ENCODE data around the gene RBM45.
"Not testable (repeated sequence)": the region's sequence is repeated elsewhere in the genome, so short reads cannot be mapped to it uniquely, and the experiment has no call there.

The RBM45 gene, protein sequence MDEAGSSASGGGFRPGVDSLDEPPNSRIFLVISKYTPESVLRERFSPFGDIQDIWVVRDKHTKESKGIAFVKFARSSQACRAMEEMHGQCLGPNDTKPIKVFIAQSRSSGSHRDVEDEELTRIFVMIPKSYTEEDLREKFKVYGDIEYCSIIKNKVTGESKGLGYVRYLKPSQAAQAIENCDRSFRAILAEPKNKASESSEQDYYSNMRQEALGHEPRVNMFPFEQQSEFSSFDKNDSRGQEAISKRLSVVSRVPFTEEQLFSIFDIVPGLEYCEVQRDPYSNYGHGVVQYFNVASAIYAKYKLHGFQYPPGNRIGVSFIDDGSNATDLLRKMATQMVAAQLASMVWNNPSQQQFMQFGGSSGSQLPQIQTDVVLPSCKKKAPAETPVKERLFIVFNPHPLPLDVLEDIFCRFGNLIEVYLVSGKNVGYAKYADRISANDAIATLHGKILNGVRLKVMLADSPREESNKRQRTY

DNA sequence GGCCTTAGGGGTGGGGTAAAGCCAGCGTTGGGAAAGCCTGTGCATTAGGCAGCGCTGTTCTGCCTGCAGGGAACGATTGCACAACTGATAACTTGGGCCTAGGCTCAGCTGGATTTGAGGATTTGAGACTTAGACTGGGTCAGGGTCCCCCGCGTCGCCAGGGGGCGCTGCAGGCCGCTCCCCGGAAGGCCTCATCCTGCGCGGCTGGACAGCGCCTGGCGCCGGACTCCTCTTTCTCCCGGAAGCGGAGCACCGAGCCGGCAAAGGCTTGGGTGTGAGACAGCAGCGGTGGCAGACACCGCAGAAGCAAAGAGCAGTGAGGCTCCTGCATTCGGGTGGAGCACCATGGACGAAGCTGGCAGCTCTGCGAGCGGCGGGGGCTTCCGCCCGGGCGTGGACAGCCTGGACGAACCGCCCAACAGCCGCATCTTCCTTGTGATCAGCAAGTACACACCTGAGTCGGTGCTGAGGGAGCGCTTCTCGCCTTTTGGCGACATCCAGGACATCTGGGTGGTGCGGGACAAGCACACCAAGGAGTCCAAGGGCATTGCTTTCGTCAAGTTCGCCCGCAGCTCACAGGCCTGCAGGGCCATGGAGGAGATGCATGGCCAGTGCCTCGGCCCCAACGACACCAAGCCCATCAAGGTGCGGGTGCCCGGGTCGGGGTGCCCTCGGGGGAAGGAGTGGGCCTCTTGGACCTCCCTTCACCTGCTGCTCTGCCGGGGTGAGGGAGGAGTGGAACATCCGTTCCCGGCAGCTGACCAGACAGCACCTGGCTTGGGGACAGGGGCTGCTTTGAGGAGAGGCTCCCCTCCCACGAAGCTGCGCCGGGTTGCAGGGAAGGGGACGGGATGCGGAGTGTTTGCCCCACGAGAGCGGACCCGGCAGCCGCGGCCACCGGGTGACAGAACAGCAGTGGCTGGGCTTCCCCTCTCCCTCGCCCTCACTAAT, at the start of gene RBM45:
TSS of gene RBM45 (plus strand) at position 236 of the 951 bp plus-strand sequence. CDS start at position 346, 110 bp downstream.
- DNase-seq = peak; percentile 92

DNA sequence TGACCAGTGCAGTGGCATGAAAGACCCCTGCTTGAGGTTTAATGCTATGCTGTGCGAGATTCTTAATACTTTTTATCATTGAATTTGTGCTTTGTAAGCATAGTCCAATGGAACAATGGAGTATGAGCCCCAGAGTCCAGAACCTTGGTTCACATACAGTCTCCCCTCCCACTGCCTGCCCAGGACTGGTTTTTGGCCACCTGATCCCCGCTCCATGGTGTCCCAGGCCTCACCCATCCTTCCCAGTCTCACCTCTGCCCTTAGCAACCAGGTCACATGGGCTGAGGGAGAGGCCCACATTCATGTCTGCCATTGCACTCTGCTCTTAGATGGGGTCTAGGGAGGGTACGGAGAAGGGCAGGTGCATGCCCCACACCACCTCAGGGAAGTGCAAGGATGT, 45.9 kb upstream of the RBM45 start:
- no peak for DNase-seq

DNA sequence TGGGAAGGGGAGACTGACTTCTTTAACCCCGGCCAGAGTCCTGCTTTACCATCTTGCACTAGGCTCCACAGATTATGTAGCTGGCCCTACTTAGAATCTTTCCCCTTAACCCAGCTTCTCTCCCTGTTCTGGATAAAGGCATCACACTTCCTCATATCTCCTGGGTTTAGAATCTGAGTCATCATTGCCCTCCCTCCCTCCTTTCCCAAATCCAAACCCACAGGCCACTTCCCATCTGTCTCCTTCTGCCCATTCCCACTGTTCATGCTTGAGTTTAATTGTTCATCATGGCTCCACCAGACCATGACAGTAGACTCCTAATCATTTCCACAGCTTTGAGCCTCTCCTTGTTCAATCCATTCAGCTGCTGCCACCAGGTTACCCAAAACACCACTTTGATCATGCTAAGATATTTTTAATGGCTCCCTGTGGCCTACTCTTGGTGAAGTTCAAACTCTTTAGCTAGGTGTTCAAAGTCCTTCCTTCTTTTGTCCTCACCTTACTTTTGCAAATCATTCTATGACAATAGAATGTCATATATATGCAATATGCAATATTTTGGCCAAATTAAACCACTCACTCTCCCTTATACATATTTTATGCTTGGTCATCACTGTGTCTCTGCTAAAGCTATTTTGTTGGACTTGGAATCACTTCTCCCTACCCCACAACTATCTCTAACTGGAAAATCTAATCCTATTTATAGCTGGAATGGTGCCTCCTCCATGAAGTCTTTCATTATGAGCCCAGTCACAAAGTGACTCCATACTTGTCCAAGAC, 45.2 kb upstream of the RBM45 start:
- no peak for DNase-seq

DNA sequence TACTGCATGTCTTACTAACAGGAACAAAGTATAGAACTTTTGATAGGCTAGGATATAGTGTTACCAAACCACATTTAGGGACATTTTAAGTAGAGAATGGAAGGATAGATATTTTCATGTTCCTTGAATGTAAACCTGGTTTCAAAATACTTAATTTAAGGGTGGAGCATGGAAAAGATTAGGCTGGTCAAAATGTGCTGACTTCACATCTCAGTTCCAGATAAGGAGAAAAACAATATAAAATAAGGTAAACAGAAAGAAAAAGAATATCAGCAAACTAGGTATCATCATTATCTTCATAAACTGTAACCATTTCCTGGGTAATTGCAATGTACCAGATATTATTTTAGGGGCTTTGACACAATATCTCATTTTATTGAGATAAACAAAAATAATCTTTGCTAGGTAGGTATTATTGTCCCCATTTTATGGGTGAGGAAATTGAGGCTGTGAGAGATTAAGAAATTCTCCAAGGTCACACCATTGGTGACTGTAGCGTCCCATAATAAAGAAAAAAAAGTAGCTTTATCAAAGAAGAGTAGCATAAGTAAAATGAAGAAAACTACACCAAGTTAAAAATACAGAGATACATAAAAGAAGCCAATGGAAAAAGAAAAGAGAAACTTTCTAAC, 43.3 kb upstream of the RBM45 start:
- DNase-seq = no peak

DNA sequence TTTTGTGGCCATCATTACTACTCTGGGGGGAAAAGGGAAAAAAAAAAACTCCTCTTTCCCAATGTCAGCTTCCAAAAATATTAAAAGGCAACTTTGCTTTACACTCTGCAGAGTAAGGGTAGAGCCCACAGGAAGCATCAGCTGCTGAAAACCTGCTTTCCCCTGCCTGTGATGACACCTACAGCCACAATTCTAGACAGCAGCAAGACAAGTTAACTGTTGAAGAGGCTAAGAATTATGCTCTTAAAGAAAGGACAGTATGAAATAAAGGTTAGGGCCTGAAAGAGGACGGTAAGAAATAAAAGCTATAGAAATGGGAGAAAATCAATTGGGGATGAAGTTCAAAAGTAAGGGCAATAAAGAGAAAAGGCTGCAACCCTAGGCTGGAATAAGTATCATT, 42.7 kb upstream of the RBM45 start:
- no peak for DNase-seq

DNA sequence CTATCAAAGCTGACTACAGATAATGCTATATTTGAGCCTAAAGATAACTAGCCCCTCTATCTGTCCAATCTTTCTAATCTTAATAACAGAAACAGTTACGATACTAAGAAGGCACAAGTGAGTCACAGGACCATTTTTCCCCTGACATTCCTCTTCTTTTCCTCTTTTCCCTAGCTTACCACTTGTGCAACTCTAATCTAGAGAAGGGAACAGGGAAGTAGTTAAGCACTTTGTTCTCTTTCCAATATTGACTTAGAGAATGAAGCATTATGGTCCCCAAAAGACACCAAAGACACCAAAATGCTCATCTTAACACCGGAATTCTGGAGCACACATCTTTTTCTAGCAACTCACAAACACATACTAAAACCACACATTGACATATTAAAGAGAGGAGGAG, 41.4 kb upstream of the RBM45 start:
- DNase-seq = no peak

DNA sequence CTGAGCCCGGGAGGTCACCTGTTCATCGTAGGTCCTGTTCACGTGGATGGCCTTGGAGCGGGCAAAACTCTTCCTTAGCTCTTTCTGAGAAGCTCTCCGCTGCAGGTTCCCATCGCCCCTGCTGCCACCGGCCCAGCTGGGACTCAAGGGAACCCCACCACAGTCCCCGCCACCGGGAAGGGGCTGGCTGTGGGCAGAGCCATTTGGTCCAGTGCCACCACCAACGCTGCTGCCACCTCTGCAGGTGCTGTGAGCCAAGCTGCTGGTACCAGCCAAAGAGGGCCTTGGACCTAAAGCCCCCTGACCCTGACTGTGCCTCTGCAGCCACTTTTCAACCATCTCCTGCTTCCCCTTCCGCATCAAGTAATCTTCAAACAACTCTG, 40.2 kb upstream of the RBM45 start:
- no peak for DNase-seq

DNA sequence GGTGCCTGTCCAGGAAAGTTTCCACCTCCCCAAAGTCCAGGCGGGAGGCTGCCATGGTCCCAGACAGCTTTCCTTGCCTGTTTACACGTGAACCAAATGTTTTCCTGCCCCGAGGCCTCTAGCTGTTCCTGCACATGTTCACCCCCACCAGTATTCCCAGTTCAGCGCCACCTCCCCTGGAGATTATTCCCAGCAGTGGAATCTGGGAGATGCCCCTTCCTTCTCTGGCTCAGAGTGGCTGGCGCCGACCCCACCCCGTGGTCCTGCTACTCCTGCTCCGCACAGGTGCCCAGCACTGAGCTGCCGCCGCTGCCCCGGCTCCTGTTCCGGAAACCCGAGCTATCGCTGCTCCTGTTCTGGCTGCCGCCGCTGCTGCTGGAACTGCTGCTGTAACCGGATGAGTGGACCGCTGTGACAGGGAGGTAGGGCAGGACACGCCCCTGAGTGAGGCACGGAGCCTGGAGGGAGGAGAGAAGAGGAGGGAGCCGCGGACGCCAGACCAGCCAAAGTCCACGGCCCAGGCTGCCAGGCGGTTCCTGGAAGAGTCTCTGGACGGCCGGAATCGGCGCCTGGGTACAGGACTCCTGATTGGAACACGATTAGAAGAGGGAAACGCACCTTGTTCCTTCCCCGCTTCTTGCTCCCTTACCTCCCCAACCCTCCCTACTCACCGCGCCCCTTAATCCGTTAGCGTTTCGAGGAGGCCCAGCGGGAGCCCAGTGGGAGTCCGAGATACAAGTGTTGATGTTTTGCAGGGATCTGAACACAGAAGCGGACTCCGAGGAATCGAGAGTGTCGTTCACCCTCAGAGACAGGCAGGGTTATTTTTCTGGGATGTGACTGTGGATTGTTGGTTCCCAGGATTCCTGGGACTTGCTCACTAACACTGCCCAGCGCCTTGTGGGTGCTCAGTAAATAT, 39.6 kb upstream of the RBM45 start, which contains the start of gene PDE11A:
TSS of gene PDE11A (minus strand) at position 395 of the 919 bp plus-strand sequence. CDS start at position 55, 340 bp downstream.
- peak; percentile 81 for DNase-seq

DNA sequence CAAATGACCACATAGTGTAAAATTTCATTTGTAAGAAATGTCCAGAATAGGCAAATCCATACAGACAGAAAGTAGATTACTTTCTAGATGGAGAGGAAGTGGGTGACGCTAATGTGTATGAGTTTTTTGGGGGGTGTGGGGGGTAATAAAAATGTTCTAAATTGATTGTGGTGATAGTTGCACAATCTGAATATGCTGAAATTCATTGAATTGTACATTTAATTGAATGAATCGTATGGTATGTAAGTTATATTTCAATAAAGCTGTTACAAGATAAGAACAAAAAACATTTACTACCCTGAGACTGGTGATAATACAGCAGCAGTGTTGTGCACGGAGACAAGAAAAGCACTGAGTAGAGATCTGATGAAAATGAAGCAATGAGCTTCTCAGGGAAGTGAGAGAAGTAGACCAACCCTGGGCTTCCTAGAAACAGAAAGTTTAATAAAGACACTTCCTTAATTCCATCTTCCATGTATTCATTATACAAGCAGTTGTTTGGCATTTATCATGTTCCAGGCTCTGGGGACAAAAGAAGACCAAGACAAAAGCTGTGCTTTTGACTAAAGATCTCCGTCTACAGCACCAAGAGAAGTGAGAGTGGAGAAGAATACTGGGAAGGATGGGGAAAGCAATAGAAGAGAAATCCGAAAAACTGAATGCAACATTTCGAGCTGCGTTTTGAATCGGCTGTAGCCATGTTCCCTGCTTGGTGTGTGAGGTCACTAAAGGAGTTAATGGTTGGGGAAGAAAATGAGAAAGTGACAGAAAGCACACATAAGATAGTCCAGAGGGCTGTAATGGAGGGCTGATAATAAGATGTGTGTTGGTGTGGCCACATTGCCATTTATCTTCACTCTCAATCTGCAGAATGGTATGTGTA, 37.9 kb upstream of the RBM45 start:
- DNase-seq = no peak

DNA sequence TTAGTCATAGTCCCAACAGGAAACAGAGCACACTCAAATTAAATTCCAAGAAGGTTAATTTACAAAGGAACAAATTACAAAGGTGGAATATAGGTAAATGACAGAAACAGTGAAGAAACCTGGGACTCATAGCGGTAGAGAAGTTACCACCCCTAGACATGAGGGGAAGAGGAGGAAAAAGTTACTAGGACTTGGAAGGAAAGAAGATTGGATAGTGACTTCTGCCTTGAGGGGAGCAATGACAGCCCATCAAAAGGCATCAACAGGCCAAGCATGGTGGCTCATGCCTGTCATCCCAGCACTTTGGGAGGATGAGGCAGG, 37.3 kb upstream of the RBM45 start:
- no peak for DNase-seq

DNA sequence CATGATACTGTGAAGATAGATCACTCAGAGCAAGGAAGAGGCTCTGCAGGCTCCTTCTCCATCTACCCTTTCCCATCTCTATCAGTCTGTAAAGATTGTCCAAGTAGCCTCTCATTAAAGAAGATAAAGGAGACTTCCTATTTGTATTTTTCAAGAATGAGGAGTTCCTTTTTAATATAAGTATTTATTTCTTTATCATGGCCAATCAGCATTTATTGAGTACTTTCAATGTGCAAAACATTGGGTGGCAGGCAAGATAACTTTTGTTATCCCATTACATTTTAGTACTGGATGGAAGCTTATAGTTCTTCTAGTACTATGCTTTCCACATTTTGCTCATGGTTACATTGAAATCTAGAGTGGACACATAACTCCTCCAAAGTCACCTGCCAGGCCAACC, 36.1 kb upstream of the RBM45 start:
- no peak for DNase-seq

DNA sequence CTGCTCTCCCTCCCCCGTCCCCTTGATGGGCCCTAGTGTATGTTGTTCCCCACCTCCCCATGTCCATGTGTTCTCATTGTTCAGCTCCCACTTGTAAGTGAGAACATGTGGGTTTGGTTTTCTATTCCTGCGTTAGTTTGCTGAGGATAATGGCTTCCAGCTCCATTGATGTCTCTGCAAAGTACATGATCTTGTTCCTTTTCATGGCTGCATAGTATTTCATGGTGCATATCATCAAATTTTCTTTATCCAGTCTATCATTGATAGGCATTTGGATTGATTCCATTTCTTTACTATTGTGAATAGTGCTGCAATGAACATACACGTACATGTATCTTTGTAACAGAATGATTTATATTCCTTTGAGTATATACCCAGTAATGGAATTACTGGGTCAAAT, 33.0 kb upstream of the RBM45 start:
- DNase-seq = not testable (repeated sequence)

DNA sequence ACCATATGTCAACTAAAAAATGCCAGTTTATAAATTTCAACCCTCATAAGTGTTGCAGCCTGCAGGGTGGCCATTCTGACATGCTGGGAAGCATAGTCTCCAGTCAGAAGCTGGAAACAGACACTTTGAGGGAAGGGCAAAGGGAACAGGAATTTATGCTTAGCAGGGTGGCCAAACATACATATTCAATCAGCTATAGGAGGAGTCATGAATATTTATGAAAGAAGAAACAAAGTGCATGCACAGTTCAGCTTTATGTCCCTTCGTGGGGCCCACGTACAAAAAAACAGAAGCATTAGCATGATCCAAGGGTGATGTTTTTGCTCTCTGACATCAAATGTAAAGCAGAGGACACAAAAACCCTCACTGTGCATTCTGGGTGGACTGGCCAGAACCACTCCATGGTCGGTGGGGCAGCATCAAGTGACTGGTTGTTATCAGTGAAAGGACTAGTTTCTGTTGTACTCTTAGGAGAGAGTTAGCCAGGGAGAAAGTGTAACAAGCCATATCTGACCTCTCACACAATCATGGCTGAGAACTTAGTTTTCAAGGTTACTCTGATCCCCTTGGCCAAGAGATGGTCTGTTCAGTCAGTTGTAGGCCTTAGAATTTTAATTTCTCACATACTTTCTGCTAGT, 29.7 kb upstream of the RBM45 start:
- no peak for DNase-seq

DNA sequence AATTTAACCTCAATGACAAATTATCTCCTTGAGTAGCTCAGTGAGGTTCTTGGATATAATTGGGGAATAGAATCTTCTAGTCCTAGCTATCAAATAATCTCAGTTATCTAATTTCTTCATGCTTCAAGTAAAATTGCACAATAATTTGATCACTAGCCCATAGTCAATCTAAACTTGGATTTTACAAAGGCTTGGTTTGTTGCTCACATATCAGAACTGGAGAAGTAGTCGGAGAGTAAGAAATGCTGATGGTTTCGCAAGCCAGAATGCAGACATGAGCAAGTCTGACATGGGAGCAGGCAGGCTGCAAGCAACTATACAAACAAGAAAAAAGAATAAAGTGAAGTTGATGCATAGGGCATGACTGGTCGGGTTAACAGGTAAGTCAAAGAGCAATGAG, 28.0 kb upstream of the RBM45 start:
- DNase-seq = no peak

DNA sequence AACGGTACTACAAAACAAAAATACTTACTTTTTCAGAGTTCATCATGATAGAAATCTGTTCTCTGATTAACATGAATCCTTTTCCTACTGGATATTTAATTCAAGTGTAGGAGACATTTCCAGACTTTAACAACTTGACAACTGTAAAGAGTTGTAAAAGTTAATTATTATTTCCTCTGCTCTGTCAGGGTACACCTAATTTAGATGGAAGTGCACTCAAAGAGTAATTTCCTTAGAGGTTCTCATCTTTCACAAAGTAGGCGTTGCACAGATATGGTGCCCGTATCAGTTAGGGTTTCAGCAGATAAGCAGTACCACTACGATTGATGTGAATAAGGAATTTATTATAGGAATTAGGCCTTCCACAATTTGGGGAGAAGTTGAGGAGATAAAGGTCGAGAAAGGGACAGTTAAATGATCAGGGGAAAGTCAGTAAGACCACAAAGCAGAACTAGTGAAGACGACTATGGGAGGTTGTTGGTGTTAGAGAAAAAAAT, 23.4 kb upstream of the RBM45 start:
- DNase-seq = no peak

DNA sequence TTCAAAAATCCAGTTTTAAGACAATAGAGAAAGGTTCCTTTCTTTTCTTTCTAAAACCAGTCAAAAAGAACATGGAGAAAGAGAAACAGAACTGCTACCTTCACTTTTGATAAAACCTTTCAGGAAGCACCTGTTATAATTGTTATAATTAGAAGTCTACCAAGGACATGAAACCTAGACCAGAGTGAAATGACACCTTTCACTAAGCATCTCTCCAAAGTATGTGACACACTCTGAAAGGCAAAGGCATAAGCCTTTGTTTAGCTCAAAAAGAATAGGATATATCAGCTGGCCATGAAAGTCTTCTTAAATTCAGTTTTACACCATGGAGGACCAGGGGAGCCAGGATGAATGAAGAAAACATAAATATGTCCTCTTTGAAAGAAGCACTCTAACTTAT, 18.8 kb upstream of the RBM45 start:
- no peak for DNase-seq

DNA sequence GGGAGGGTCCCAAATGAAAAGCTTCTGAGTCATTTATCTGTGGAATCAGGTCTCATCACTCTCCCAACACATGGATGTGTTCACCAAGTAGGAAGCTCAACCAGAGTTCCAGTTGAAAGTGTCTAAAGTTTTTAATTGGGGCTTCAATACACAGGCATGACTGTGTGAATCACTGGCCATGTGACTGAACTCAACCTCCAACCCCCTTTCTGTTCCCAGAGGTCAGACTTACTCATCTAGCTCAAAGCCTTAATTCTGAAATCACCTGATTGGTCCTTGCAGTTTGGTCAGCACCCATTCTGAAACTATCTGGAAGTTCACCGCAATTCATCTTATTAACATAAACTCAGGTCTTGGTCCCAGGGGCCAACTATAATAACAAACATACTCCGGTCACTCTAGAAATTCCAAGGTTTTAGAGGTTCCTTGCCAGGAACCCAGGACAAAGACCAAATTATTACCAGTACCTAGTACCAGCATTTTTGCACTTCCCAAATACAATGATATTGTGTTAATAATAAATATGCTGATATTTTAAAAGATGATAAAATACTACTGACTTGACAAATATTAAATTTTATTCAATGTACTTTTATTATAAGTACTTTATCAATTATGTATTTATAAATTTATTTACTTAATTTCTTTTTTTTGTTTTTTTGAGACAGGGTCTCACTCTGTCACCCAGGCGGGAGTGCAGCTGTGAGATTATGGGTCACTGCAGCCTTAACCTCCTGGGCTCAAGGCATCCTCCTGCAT, 10.7 kb upstream of the RBM45 start:
- no peak for DNase-seq

DNA sequence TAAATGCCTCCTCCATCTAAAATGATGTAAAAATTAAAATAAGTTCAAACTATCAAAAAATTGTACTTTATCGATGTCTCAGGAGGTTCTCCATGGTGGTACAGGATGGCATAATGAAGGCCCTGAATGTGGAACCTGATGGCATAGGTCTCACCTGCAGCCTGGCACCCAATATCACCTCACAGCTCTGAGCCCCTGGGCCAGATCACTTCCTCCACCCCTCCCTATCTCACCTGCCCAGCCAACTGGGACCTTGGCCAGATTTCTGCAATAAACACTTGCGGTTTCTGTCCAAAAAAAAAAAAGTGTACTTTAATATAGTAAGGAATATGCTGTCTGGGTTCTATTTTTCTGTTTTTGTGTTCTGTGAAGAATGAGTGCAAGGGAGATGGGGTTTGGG, 6.7 kb upstream of the RBM45 start:
- no peak for DNase-seq

DNA sequence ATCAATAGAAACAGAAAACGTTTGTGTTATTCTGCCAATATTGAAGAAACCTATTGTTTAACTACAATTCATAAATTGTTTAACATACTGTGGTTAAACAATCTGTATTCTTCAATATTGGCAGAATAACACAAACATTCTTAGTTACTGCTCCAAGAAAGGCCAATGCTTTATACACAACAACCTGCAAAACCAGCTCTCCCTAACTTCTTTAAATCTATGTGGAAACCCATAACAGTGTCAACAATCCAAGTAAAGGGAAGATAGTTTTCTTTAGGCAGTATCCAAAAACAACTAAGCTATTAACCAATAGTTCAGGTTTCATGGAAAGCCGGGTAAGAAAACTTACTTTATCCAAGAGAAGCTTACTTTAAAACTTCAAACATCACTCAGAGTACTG, 6.2 kb upstream of the RBM45 start:
- DNase-seq = no peak
